Fibroblast of mammary gland (primary cell): ENCODE data around the gene ARID4A.

Source experiments
- DNase-seq: peaks from one replicate; pipeline ENCODE4 v3.0.0-alpha.2; 2010; ENCODE audit warnings: low read depth
- H3K4me3 ChIP-seq: 2 replicates; pipeline ENCODE4 v1.5.1; 2011; ENCODE audit warnings: low read depth, mild to moderate bottlenecking, low read length, moderate library complexity; ENCODE audit not compliant: control insufficient read depth
- TF ChIP-seq, protein P1 (sequence below): conservative IDR thresholded peaks from 2 replicates; pipeline ENCODE4 v1.5.1; 2011; ENCODE audit warnings: low read depth, low read length, inconsistent platforms; ENCODE audit not compliant: control insufficient read depth, insufficient read depth

The ARID4A gene

GRCh38 chr14:58282925-58283593 is 15.3 kb upstream of the ARID4A start:
- TF ChIP-seq, protein P1, sequence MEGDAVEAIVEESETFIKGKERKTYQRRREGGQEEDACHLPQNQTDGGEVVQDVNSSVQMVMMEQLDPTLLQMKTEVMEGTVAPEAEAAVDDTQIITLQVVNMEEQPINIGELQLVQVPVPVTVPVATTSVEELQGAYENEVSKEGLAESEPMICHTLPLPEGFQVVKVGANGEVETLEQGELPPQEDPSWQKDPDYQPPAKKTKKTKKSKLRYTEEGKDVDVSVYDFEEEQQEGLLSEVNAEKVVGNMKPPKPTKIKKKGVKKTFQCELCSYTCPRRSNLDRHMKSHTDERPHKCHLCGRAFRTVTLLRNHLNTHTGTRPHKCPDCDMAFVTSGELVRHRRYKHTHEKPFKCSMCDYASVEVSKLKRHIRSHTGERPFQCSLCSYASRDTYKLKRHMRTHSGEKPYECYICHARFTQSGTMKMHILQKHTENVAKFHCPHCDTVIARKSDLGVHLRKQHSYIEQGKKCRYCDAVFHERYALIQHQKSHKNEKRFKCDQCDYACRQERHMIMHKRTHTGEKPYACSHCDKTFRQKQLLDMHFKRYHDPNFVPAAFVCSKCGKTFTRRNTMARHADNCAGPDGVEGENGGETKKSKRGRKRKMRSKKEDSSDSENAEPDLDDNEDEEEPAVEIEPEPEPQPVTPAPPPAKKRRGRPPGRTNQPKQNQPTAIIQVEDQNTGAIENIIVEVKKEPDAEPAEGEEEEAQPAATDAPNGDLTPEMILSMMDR = no peak
- no peak overlapping the region for H3K4me3 ChIP-seq
- no peak for DNase-seq

GRCh38 chr14:58283730-58284129 is 14.6 kb upstream of the ARID4A start:
- no peak for DNase-seq
- TF ChIP-seq, protein P1 = no peak
- no peak overlapping the region for H3K4me3 ChIP-seq

GRCh38 chr14:58285132-58285531 is 13.2 kb upstream of the ARID4A start:
- TF ChIP-seq, protein P1 = no peak
- no peak overlapping the region for H3K4me3 ChIP-seq
- no peak for DNase-seq

DNA sequence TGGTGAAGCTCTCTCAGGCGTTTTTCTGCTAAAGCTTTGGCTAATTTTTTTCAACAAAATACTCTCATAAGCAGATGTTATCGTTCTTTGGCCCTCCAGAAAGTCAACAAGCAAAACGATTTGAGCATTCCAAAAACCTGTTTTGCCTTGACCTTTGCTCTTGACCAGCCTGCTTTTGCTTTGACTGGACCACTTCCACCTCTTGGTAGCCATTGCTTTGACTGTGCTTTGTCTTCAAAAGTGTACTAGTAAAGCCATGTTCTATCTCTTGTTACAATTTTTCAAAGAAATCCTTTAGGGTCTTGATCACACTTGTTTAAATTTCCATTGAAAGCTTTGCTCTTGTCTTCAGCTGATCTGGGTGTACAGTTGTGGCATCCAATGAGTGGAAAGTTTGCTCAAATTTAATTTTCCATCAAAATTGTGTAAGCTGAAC is 10.7 kb upstream of the ARID4A start:
- TF ChIP-seq, protein P1 = no peak
- no peak for DNase-seq
- no peak overlapping the region for H3K4me3 ChIP-seq

GRCh38 chr14:58288106-58288792 is 10.1 kb upstream of the ARID4A start:
- TF ChIP-seq, protein P1 = no peak
- no peak for DNase-seq
- H3K4me3 ChIP-seq = no peak overlapping the region

- no peak overlapping the region for H3K4me3 ChIP-seq
- TF ChIP-seq, protein P1 = no peak
- no peak for DNase-seq
Observed at GRCh38 chr14:58291646-58292045, 6.7 kb upstream of the ARID4A start.
